ENCODE data around the gene MPL. TPM values are rescaled to one million over a fixed set of nuclear protein-coding genes. Genes with fewer than 3 reads are reported as not detected.

Gene MPL
- total RNA-seq, 1 experiment from 2014 or later = 0.52 TPM

- H3K27me3 Mint-ChIP-seq (ENCODE audit: unreplicated experiment) = peaks cover 19% of the 10 kb centered on the region
- intact Hi-C loops (cut with micrococcal nuclease; ENCODE audit: unreplicated experiment) = no loop called here
- DNase-seq = no peak
- no peaks in the 10 kb centered on the region for H3K9me3 Mint-ChIP-seq (ENCODE audit: low read depth, unreplicated experiment)
- no peak overlapping the region for H3K4me3 Mint-ChIP-seq (ENCODE audit: low read depth, unreplicated experiment)
- TF ChIP-seq CTCF (IDR thresholded peaks at IDR 0.05; ENCODE audit: unreplicated experiment) = no peak
- H3K27ac Mint-ChIP-seq (ENCODE audit: unreplicated experiment) = no peak overlapping the region
- no peaks in the 10 kb centered on the region for H3K4me1 Mint-ChIP-seq (ENCODE audit: low read depth, unreplicated experiment)
- no peaks in the 10 kb centered on the region for H3K36me3 Mint-ChIP-seq (ENCODE audit: insufficient read depth, unreplicated experiment)
- CTCF ChIA-PET = interaction anchor here (0.5 kb wide), 1 partner anchor 26 kb away, joined by 6 read pairs; no protein-coding TSS in a partner anchor
- BruUV-seq (replicated peaks) = no TSS peak
These were observed 18.8 kb upstream of the MPL start for GRCh38 chr1:43318831-43319230.

GRCh38 chr1:43319288-43319687 is 18.3 kb upstream of the MPL start:
- peaks cover 19% of the 10 kb centered on the region for H3K27me3 Mint-ChIP-seq (ENCODE audit: unreplicated experiment)
- intact Hi-C loops (cut with micrococcal nuclease; ENCODE audit: unreplicated experiment) = no loop called here
- CTCF ChIA-PET = no interaction called here
- DNase-seq = no peak
- BruUV-seq (replicated peaks) = no TSS peak
- H3K36me3 Mint-ChIP-seq (ENCODE audit: insufficient read depth, unreplicated experiment) = no peaks in the 10 kb centered on the region
- H3K9me3 Mint-ChIP-seq (ENCODE audit: low read depth, unreplicated experiment) = peaks cover 2% of the 10 kb centered on the region
- no peak overlapping the region for H3K27ac Mint-ChIP-seq (ENCODE audit: unreplicated experiment)
- no peak overlapping the region for H3K4me3 Mint-ChIP-seq (ENCODE audit: low read depth, unreplicated experiment)
- TF ChIP-seq CTCF (IDR thresholded peaks at IDR 0.05; ENCODE audit: unreplicated experiment) = no peak
- no peaks in the 10 kb centered on the region for H3K4me1 Mint-ChIP-seq (ENCODE audit: low read depth, unreplicated experiment)

GRCh38 chr1:43319766-43320165 is 17.9 kb upstream of the MPL start:
- Mint-ChIP-seq H3K4me3 (ENCODE audit: low read depth, unreplicated experiment) (no peak overlapping the region), H3K27me3 (ENCODE audit: unreplicated experiment) (peaks cover 19% of the 10 kb centered on the region), H3K4me1 (ENCODE audit: low read depth, unreplicated experiment) (no peaks in the 10 kb centered on the region), H3K27ac (ENCODE audit: unreplicated experiment) (no peak overlapping the region), H3K9me3 (ENCODE audit: low read depth, unreplicated experiment) (peaks cover 7% of the 10 kb centered on the region), H3K36me3 (ENCODE audit: insufficient read depth, unreplicated experiment) (no peaks in the 10 kb centered on the region)
- DNase-seq = no peak
- CTCF ChIA-PET = no interaction called here
- TF ChIP-seq CTCF (IDR thresholded peaks at IDR 0.05; ENCODE audit: unreplicated experiment) = no peak
- intact Hi-C loops (cut with micrococcal nuclease; ENCODE audit: unreplicated experiment) = no loop called here
- BruUV-seq (replicated peaks) = no TSS peak

- CTCF ChIA-PET = interaction anchor here (1.1 kb wide), 1 partner anchor 36 kb away, joined by 4 read pairs; the partner anchor contains the start of gene C1orf210
- Mint-ChIP-seq H3K36me3 (ENCODE audit: insufficient read depth, unreplicated experiment) (no peaks in the 10 kb centered on the region), H3K27ac (ENCODE audit: unreplicated experiment) (no peak overlapping the region), H3K4me3 (ENCODE audit: low read depth, unreplicated experiment) (no peak overlapping the region), H3K9me3 (ENCODE audit: low read depth, unreplicated experiment) (peaks cover 8% of the 10 kb centered on the region), H3K27me3 (ENCODE audit: unreplicated experiment) (peaks cover 18% of the 10 kb centered on the region), H3K4me1 (ENCODE audit: low read depth, unreplicated experiment) (no peaks in the 10 kb centered on the region)
- no peak for DNase-seq
- no peak for TF ChIP-seq CTCF (IDR thresholded peaks at IDR 0.05; ENCODE audit: unreplicated experiment)
- BruUV-seq (replicated peaks) = no TSS peak
- intact Hi-C loops (cut with micrococcal nuclease; ENCODE audit: unreplicated experiment) = no loop called here
These were observed 16.2 kb upstream of the MPL start for GRCh38 chr1:43321331-43321891.

Data from Calu3 (cell line).